PFSK-1 (cell line): Measurements from ENCODE around the gene KCNIP4.

Experiments
- POLR2AphosphoS5 ChIP-seq: IDR thresholded peaks from 2 replicates; pipeline ENCODE4 v1.6.1; 2012; ENCODE audit warnings: low read depth, mild to moderate bottlenecking, control low read depth, low read length, moderate library complexity
- SIN3A ChIP-seq: IDR thresholded peaks from 2 replicates; pipeline ENCODE4 v1.6.1; 2012; ENCODE audit warnings: mild to moderate bottlenecking, low read length, moderate library complexity, borderline replicate concordance; ENCODE audit not compliant: insufficient read depth
- TAF1 ChIP-seq: IDR thresholded peaks from 2 replicates; pipeline ENCODE4 v1.6.1; 2012; ENCODE audit warnings: low read length, control low read depth, borderline replicate concordance; ENCODE audit not compliant: insufficient read depth
- TF ChIP-seq, protein P1 (sequence below), 2 experiments: IDR thresholded peaks; 2 replicates each; pipeline versions ENCODE4 v1.6.1 to v1.8.0; 2011 to 2012; ENCODE audit warnings: low read depth in 2 of 2, low read length in 2 of 2, control low read depth in 1 of 2, inconsistent platforms in 1 of 2, mild to moderate bottlenecking in 1 of 2, moderate library complexity in 1 of 2; ENCODE audit not compliant: insufficient read depth in 1 of 2

DNA sequence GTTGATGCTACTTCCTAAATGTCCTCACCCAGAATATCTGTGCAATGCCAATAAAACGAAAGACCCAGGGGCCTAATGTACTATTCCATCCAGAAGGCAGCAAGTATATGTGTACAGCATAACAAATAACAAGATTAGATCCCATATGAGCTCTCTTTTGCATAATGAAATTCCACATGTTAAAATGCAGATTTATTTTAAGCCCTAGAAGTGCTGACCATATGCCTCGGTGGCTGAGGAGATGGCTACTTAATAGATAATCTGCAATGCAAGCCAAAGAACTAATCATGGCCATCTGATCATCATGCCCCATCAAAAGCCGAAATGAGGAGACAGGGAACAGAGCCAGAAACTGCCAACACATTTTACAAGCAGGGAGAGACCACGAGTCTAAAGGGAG lies 293.5 kb downstream of the KCNIP4 start:
- TF ChIP-seq POLR2AphosphoS5: no peak
- no peak for TF ChIP-seq SIN3A
- TF ChIP-seq TAF1: no peak
- TF ChIP-seq, protein P1, sequence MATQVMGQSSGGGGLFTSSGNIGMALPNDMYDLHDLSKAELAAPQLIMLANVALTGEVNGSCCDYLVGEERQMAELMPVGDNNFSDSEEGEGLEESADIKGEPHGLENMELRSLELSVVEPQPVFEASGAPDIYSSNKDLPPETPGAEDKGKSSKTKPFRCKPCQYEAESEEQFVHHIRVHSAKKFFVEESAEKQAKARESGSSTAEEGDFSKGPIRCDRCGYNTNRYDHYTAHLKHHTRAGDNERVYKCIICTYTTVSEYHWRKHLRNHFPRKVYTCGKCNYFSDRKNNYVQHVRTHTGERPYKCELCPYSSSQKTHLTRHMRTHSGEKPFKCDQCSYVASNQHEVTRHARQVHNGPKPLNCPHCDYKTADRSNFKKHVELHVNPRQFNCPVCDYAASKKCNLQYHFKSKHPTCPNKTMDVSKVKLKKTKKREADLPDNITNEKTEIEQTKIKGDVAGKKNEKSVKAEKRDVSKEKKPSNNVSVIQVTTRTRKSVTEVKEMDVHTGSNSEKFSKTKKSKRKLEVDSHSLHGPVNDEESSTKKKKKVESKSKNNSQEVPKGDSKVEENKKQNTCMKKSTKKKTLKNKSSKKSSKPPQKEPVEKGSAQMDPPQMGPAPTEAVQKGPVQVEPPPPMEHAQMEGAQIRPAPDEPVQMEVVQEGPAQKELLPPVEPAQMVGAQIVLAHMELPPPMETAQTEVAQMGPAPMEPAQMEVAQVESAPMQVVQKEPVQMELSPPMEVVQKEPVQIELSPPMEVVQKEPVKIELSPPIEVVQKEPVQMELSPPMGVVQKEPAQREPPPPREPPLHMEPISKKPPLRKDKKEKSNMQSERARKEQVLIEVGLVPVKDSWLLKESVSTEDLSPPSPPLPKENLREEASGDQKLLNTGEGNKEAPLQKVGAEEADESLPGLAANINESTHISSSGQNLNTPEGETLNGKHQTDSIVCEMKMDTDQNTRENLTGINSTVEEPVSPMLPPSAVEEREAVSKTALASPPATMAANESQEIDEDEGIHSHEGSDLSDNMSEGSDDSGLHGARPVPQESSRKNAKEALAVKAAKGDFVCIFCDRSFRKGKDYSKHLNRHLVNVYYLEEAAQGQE (IDR thresholded peaks at IDR 0.05; ENCODE audit: insufficient read depth in 1 of 2, low read depth in 2 of 2, low read length in 2 of 2): no peak
